BE2C (cell line): ENCODE measurements around the gene MAB21L1. TPM values are rescaled to one million over a fixed set of nuclear protein-coding genes. Genes with fewer than 3 reads are reported as not detected.

Experiments
- DNase-seq: peaks from one replicate; pipeline ENCODE4 v3.0.0-alpha.2; 2020
- H3K27me3 ChIP-seq: fragments of 250-450 bp; sonication (Bioruptor Pico); 2 replicates; pipeline ENCODE4 v1.5.1; 2020; ENCODE audit warnings: mild to moderate bottlenecking
- H3K36me3 ChIP-seq: fragments of 250-450 bp; sonication (Bioruptor Pico); 2 replicates; pipeline ENCODE4 v1.5.1; 2020; ENCODE audit warnings: mild to moderate bottlenecking
- H3K4me1 ChIP-seq: fragments of 250-450 bp; sonication (Bioruptor Pico); 2 replicates; pipeline ENCODE4 v1.5.1; 2020
- H3K4me3 ChIP-seq: 2 replicates; pipeline ENCODE4 v1.5.1; 2011; ENCODE audit warnings: low read depth, low read length
- H3K9me3 ChIP-seq: fragments of 250-450 bp; sonication (Bioruptor Pico); 2 replicates; pipeline ENCODE4 v1.5.1; 2020
- polyA plus RNA-seq: library from polyadenylated mRNA; unstranded; fragments of >200 nt; gene quantifications from one replicate; pipeline ENCODE4 v1.2.1, GENCODE V29; 2012; ENCODE audit warnings: low read depth, missing spikeins; ENCODE audit not compliant: insufficient read length, insufficient read depth
- TF ChIP-seq, protein P1 (sequence below): IDR thresholded peaks from 2 replicates; pipeline ENCODE4 v1.5.1; 2012; ENCODE audit warnings: mild to moderate bottlenecking, low read depth, low read length

MAB21L1 gene
- 138 TPM for polyA plus RNA-seq

DNA sequence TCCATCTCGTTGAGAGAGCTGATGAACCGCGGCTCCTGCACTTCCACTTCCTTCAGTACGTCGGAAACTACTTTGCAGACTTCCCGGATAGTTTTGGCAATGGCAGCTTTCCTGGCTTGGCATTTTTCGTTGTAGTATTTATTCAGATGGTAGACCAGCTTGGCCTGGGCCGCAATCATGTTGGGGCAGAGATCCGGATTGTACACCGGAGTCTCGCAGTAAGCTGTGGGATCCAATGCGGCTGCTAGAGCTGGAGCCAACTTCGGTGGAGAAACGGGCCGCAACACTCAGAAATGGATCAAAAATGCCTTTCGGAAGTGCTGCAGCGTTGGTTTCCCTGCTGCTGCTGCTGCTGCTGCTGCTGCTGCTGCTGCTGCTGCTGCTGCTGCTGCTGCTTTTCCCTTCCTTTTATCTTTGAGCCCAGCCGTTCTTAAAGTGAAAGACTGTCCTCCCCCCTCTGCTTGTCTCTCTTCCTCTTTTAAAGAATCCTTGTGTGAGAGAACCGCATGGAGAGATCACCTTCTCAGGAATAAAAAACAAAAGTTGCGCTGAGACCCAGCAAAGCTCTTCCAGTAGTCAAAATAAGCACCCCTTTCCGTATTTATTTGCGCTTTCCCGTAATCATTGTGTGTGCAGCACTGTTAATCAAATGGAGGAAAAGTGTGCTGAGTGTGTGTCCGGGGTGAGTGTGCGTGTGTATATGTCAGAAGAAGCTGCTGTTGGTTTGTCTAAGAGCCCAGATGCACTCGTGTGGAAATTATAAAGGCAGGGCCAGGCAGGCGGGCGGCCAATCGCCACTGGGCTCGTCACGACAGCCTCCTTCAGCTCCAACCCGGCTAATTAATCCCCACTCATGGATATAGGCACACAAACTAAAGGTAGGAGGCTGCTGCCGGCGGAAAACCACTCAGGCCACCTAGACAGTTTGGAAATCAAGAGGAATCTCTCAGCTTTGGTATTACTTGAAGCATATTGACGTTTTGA is at the start of gene MAB21L1:
TSS of gene MAB21L1 (minus strand) at position 730 of the 984 bp plus-strand sequence. CDS start at position 179, 551 bp downstream.
- Histone ChIP-seq H3K9me3 (no peaks in the 10 kb centered on the region), H3K4me3 (peak within 1 kb of the TSS; percentile 97), H3K36me3 (peaks cover 50% of the 10 kb centered on the region), H3K4me1 (no peaks in the 10 kb centered on the region), H3K27me3 (no peaks in the 10 kb centered on the region)
- TF ChIP-seq, protein P1, sequence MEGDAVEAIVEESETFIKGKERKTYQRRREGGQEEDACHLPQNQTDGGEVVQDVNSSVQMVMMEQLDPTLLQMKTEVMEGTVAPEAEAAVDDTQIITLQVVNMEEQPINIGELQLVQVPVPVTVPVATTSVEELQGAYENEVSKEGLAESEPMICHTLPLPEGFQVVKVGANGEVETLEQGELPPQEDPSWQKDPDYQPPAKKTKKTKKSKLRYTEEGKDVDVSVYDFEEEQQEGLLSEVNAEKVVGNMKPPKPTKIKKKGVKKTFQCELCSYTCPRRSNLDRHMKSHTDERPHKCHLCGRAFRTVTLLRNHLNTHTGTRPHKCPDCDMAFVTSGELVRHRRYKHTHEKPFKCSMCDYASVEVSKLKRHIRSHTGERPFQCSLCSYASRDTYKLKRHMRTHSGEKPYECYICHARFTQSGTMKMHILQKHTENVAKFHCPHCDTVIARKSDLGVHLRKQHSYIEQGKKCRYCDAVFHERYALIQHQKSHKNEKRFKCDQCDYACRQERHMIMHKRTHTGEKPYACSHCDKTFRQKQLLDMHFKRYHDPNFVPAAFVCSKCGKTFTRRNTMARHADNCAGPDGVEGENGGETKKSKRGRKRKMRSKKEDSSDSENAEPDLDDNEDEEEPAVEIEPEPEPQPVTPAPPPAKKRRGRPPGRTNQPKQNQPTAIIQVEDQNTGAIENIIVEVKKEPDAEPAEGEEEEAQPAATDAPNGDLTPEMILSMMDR: no peak
- DNase-seq: peak; percentile 92

DNA sequence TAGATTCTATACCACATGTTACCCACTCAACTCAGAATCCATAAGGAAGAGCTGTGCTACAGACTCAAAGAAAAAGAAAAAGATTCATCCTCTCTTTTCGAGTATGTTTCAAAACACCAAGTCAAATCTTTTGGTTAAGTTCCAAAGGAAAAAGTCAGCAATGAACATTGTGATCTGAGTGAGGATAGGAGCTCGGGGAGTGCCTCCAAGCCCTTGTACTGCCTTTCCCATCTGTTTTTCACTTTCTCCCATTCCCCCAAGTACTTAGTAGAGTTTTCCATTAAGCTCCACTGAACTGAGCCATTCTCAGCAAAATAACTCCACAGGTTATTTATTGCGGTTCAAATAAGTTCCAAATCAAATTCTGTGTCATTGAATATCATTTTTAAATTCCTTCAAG is 47.7 kb upstream of the MAB21L1 start:
- peaks cover 24% of the 10 kb centered on the region for H3K4me1 ChIP-seq
- no peak overlapping the region for H3K4me3 ChIP-seq
- TF ChIP-seq, protein P1: no peak
- DNase-seq: no peak
- no peaks in the 10 kb centered on the region for H3K9me3 ChIP-seq
- H3K27me3 ChIP-seq: no peaks in the 10 kb centered on the region
- H3K36me3 ChIP-seq: peaks cover 3% of the 10 kb centered on the region; the same call in 1 of the 2 replicates

- TF ChIP-seq, protein P1: no peak
Observed at GRCh38 chr13:35518337-35518946, 42.0 kb upstream of the MAB21L1 start.

DNA sequence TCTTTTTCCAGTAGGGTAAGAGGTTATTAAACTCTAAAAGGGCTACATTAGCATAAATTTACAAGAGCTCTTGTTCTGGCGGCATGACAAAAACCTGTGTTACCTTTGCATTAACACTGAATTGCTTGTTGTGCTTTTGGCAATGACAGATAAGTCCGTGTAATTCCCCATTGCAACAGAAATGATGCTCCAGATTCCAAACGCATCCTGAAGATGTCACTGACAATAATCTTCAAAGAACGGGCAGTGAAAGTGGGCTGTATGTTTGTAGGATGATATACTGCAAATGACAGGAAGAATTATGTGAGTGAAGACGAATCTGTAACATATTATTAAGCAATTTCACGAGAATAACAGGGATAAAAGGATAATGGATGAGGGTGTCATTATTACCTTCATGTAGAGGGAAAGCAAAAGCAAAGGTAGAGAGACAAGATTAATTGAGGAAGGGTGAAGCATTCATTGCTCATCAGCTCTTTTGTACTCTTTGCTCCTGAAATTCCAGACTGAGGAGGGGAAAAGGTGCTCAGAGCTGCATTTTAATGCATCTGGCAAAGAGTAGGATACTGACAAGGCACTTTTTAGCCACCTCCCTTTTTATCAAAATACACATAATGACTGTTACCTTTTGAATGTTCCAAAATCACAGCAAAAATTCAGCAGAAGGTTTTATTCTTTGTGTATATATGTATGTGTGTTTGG is 38.5 kb upstream of the MAB21L1 start:
- H3K27me3 ChIP-seq: no peaks in the 10 kb centered on the region
- TF ChIP-seq, protein P1: no peak
- peaks cover 24% of the 10 kb centered on the region for H3K4me1 ChIP-seq
- no peak for DNase-seq
- H3K9me3 ChIP-seq: no peaks in the 10 kb centered on the region
- H3K4me3 ChIP-seq: peak overlapping the region; percentile 11
- H3K36me3 ChIP-seq: peaks cover 3% of the 10 kb centered on the region; the same call in 1 of the 2 replicates

More at GRCh38 chr13:35518337-35518946, 42.0 kb upstream of the MAB21L1 start:
- Histone ChIP-seq H3K27me3 (no peaks in the 10 kb centered on the region), H3K4me1 (peaks cover 24% of the 10 kb centered on the region), H3K4me3 (no peak overlapping the region), H3K9me3 (no peaks in the 10 kb centered on the region), H3K36me3 (peaks cover 6% of the 10 kb centered on the region; the same call in 1 of the 2 replicates)
- no peak for DNase-seq

DNA sequence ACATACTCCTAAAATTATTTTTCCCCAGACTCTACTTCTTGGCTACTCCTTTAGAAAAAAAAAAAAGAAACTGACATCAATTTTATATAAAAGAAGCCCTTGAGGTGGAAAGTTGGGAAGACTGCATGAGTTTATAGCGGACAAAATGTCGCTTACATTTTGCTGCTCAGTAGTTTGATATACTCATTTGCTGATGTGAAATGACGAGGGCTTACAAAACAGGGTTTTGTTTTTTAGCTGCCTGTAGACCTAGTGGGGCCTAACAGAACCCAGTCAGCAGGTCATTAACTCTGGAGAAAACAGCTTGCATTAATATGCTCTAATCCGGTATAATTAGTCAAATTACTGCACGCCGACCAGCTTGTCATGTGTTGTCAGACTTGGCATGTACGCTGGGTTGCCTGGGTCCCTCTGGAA is 37.6 kb upstream of the MAB21L1 start:
- Histone ChIP-seq H3K4me1 (peaks cover 24% of the 10 kb centered on the region), H3K4me3 (no peak overlapping the region), H3K27me3 (no peaks in the 10 kb centered on the region), H3K9me3 (no peaks in the 10 kb centered on the region), H3K36me3 (peaks cover 3% of the 10 kb centered on the region; the same call in 1 of the 2 replicates)
- DNase-seq: no peak
- TF ChIP-seq, protein P1: no peak
